SIG-M5 treated with dmso at 0.1 percent for 504 hours (cell line): Measurements from ENCODE around the gene GABRR2.
"Not testable (repeated sequence)": the region's sequence is repeated elsewhere in the genome, so short reads cannot be mapped to it uniquely, and the experiment has no call there.

Experiments
- DNase-seq: peaks from one replicate; lab custom pipeline; 2025; ENCODE audit not compliant: unreplicated experiment; lab: John Stamatoyannopoulos, UW

Gene GABRR2

DNA sequence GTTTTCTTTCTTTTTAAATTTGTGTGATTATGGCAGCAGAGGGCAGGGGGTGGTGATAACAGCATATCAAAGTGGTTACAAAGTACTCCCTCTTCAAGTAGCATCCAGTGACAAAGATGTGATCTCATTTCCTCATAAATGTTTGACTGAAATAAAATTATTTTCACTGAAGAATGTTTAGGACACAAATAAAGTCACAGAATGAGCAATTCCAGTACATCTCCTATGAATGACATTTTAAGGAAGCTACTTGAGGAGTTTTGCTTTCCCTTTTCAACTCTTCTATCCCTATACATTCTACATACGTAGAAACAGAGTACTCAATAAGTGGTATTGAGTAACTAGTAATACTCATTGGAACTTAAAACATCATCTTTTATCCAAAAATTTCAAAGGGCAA, 13.9 kb upstream of the GABRR2 start:
- no peak for DNase-seq

DNA sequence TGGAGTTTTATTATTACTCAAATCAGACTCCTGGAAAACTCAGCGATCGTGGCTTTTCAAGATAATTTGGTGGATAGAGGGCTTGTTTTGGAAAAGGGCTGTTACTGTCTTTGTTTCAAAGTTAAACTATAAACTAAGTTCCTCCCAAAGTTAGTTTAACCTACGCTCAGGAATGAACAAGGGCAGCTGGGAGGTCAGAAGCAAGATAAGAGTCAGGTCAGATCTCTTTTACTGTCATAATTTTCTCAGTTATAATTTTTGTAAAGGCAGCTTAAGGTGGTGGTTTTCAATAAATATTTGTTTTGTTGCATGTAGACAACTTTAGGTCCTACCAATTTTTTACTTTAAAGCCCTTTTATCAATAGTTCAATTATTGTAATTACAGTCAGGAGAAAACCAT, 9.2 kb upstream of the GABRR2 start:
- DNase-seq = no peak

DNA sequence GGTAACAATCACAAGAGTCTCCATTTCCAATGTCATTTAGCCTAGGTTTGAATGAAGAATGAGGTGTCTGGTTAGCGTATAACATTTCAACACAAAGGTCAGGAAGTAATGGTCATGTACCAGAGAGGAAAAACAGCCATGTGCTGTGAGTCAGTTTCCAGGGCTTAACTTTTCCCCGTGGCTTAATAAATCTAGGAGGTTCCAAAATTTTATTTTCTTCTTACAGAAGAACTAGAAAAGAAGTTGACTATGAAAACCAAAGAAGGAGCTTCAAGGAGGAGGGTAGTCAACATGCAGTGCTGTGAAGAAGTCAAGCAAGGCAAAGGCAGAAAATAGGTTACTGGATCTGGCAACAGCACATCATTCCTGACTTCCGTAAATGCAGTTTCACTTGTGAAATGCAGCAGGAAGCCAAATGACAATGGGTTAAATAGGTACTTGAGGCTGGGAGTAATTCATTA, 8.4 kb upstream of the GABRR2 start:
- peak; percentile 77 for DNase-seq

DNA sequence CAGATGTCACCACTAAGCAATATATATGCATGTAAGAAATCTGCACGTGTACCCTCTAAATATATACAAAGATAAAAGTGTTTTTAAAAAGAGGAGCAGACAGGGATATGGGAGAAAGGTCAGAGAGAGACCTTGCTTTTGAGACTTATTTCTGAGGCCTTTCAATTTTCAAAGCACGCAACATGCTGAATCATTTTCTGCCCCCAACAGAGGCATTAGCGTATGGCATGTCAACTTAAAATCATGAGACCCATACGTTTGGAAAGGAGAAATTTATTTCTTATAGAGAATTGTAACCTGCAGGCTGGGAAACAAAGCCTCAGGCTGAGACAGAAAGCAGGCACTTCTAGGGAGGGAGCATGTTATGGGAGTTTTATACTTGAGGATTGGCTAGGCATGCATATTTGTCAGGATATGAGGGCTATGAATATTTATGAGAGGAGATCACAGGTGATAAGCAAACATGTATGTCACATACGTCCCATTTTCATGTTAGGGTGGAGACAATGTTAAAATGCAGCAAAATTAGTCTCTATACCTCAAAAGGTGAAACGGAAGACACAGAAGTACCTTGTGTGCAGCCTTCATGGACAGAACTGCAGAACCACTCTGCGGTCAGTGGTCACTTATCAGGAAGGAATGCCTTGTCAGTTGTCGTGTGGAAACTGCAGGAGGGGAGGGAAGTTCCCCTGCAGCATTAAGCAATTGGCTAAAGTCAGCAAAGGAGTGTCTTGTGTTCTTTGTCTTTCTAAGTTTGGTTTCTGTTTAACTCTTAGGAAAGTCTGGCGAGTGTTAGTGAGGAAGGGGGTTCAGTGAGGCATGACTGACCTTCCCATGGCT, 6.3 kb upstream of the GABRR2 start:
- peak; percentile 34 for DNase-seq

DNA sequence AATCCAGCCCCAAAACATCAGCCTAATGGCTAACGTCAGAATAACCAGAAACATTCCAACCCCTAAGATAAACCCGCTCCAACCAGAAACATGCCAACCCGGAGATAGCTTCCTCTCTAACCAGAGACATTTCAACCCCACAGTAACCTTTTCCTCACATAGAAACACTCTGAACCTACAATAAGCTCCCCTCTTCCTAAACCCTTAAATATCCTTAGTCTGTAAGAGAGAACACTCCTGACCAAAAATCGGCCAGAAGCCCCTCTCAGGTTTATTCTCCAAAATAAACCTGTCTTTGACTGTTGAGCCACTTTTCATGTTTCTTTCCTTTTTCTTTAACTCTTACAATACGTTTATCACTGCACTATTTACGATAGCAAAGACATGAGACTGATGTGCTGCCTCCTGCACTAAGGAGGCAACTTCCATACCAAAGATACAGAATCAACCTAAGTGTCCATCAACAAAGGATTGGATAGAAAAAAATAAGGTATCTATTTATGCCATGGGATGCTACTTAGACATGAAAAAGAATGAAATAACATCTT, 5.0 kb upstream of the GABRR2 start:
- DNase-seq = no peak

DNA sequence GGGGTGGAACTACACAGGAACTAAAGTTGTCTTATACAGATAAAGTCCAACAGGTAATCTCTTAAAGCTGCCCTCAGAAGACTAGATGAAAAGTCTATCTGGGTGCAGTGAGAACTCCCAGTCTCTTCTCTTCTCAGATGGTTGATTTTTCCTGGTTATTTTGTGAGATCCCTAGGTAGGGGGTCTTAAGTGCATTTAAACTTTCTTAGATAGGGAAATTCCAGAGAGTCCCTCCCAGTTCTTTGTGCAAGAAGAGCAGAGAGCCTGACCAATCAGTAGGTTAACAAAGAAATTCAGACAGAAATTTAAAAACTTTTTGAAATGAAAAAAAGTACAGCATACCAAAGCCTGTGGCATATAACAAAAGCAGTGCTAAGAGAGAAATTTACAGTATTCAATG, 2.0 kb upstream of the GABRR2 start:
- no peak for DNase-seq

DNA sequence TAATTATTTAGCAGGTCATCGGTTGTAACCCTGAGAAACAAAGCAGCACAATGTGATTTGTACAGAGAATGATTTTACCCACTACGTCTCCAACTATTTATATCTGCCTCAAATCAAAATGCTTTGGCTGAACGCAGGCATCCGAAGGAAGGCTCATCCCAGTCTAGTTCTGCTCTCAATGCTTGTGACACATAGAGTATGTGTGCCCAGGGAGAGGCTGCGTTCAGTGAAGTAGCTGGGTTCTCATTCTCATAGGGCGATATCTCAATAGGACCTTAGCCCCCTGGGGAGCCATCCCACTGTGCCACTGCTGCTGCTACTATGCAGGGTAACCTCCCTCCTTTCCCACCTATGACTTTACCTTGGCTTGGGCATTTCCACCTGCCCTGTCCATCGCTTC, 407 bp downstream of the GABRR2 start:
- DNase-seq = no peak

DNA sequence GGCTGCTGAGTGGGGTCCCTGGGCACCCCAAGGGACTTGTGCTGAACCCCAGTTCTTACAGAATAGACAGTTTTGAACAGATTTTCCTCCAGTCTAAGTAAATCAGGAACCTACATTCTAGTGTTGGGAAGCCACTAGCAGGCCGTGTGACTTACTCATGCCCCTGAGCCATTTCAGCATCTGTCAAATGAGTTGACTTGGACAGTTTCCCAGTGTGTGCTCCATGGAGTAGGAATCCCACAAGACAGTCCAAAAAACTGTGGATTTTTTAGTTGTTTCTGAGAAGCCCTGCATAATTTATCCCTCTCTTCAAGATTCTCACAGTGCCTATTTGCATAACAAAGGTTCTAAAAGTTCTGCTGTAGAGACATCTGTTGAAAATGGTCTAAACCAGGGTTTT, 2.1 kb downstream of the GABRR2 start:
- no peak for DNase-seq

DNA sequence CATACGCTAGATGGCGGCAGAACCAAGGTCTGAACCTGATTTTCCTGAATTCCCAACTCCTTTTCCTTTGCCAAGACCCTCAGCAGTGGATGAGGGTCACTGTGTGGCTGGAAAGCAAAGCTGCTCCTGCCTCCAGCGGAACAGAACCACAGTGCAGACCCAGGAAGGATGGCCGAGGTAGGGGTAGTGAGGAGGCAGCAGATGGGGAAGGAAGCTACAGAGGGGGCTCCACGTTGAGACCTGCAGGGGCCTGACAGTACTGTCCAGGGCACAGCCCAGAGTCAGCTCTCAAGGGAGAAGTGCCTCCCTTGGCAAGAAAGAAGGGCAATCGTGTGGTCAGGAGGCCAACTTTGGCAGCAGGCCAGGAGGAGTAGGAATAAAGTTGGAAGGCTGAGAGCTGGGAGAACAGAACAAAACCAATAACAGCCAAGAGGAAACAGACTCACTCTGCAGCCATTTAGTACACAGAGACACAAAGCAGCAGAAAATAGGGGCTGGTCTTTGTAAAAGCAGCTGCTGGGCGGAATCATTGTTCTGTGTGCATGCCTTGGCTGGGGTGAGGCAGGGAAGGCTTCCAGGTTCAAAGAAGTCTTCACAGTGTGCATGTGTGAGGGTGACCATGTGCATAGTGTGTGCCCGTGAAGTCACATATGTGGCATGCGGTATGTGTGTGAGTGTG, 3.1 kb downstream of the GABRR2 start:
- DNase-seq = no peak

DNA sequence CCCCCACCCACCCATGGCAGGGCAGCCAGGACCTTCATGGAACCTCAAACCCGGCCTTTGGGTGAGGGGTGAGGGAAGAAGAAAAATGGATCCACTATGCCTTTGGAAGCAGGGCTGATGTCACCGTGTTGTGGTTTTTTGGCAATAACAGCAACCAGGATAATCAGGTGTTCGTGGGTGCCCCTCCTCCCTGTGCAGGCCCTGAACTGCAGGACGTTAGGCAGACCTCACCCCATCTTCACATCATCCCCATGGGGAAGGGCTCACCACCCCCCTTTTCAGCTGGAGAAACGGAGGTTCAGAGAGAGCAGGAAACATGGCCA, 3.6 kb downstream of the GABRR2 start:
- no peak for DNase-seq

DNA sequence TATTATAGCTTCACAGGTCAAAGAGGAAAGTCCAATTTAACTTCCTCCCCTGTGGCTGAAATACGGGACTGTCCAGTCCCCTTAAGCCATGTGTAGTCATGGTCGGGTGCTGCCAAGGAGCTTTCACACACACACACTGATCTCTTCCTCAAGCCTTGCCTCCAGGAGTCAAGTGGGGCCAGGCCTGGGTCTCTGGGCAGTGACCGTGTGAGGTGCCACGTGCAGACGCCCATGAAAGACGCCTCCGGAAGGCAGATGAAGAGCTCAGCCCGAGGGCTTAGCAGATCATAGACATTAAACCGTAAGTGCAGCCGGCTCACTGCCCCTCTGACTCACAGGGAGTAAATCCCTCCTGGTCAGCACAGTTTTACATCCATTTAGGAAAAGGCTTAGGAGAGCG, 4.2 kb downstream of the GABRR2 start:
- no peak for DNase-seq

DNA sequence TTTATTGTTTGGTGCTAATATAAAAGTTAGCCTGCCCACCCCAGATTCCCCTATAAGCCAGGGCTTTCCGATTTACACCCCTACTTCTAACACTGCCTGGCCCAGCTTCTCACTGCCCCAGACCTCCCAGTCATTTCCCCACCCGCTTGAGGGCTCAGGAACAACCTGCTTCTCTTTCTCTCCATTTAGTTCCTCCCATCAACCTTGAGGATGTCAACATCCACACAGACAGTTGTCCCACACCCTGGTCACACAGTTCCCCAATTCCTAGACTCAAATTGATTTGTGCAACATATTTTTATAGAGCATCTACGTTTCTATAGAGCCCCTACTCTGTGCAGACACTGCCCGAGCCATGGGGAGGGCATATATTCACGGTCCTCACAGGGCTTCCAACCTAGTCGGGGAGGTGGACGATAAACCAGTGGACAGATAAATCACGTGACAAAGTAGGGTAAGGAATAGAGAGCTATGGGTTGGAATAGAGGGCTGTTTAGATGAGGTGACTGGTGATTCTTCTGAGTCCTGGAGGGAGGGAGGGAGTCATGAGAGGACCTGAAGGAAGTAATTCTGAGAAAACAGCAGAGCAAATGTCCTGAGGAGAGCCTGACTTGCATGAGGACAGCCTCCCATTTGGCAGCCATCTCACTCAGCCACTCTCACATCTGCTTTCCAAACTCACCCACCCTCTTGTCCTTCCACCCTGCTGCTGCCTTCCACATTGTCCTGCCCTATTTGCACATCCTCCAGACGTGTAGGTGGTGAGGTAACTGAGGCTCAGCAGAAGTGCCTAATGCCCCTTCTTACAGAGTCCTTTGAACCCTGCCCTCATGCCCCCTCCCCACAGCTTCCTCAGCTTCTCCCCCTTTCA, 6.3 kb downstream of the GABRR2 start:
- DNase-seq = peak; percentile 33

DNA sequence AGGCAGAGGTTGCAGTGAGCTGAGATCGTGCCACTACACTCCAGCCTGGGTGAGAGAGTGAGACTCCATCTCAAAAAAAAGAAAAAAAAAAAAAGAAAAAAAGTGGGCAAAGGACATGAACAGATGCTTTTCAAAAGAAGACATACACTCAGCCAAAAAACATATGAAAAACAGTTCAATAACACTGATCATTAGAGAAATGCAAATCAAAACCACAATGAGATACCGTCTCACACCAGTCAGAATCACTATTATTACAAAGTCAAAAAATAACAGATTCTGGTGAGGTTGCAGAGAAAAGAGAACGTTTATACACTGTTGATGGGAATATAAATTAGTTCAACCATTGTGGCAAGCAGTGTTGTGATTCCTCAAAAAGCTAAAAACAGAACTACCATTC, 10.6 kb downstream of the GABRR2 start:
- not testable (repeated sequence) for DNase-seq

DNA sequence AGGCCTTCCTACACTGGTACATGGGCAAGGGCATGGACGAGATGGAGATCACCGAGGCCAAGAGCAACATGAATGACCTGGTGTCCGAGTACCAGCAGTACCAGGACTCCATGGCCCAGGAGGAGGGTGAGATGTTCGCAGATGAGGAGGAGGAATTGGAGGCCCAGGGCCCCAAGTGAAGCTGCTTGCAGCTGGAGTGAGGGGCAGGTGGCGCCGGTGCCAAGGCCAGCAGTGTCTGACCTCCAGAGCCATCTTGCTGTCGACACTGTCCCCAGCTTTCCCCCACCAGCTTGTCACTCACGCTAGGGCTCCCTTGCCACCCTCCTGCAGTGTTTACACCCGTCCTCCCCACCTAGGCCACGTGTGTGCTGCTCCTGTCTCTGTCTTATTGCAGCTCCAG, 12.2 kb downstream of the GABRR2 start:
- no peak for DNase-seq

DNA sequence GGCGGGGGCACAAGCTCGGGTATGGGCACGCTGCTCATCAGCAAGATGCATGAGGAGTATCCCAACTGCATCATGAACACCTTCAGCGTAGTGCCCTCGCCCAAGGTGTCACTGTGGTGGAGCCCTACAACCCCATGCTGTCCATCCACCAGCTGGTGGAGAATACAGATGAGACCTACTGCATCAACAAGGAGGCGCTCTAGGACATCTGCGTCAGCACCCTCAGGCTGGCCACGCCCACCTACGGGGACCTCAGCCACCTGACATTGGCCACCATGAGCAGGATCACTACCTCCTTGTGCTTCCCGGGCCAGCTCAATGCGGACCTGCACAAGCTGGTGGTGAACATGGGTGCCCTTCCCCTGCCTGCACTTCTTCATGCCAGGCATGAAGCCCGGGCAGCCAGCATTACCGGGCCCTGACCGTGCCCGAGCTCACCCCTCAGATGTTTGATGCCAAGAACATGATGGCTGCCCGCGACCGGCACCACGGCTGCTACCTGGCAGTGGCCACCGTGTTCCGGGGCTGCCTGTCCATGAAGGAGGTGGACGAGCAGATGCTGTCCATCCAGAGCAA, 12.8 kb downstream of the GABRR2 start:
- no peak for DNase-seq

DNA sequence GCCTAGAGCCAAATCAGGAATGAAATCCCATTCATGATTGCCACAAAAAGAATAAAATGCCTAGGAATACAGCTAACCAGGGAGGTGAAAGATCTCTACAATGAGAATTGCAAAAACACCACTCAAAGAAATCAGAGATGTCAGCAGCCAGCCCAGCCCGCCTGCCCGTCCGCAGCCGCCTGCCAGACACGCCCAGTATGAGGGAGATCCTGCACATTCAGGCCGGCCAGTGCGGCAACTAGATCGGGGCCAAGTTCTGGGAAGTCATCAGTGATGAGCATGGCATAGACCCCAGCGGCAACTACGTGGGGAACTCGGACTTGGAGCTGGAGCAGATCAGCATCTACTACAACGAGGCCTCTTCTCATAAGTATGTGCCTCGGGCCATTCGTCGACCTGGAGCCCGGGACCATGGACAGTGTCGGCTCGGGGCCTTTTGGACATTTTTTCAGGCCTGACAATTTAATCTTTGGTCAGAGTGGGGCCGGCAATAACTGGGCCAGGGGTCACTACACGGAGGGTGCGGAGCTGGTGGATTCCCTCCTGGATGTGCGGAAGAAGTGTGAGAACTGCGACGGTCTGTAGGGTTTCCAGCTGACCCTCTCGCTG, 13.4 kb downstream of the GABRR2 start:
- no peak for DNase-seq

DNA sequence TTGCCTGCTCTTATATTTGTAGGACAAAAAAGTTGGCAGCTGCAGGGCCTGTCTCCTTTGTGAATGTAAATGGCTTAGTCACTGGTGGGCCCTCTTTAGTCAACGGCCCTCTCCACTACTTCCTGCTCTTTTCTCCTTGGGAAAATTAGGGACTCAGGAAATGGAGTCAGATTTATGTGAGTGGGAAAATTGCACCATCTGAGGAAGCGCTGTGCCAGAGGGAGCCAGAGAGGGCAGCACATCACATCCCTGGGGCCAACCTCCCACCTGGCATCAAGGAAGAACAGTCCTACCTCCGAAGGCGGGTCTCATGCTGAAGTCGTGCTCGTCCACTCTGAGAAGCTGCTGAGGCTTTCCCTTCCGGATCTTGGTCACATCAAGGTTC, 15.6 kb downstream of the GABRR2 start:
- no peak for DNase-seq

DNA sequence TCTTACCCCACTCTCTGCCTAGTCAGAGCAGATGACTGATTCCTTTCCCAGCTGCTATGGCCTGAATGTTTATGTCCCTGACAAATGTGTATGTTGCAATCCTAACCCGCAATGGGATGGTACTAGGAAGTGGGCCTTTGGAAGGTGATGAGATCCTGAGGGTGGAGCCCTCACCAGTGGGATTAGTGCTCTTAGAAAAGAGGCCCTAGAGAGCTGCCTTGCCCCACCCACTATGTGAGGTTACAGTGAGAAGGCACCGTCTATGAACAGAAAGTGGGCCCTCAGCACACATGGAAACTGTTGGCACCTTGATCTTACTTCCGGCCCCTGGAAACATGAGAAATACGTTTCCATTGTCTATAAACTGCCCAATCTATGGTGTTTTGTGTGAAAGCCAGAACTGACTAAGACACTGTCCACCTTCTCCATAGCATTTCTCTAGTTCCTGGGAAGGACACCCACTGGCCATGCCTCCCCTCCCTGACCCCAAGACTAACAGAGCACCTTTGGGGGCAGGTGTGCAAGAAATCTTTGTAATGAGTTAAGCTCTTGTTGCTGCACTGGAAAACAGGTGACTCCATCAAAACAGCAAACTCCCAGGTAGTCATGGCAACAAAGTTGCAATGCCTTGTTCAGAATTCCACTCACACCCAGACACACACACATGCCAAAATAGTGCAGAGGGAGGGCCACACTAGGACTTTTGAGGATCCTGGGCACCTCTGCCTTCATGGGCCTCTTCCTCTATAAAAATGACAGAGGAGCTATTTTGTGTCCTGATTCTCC, 16.2 kb downstream of the GABRR2 start:
- peak; percentile 35 for DNase-seq

DNA sequence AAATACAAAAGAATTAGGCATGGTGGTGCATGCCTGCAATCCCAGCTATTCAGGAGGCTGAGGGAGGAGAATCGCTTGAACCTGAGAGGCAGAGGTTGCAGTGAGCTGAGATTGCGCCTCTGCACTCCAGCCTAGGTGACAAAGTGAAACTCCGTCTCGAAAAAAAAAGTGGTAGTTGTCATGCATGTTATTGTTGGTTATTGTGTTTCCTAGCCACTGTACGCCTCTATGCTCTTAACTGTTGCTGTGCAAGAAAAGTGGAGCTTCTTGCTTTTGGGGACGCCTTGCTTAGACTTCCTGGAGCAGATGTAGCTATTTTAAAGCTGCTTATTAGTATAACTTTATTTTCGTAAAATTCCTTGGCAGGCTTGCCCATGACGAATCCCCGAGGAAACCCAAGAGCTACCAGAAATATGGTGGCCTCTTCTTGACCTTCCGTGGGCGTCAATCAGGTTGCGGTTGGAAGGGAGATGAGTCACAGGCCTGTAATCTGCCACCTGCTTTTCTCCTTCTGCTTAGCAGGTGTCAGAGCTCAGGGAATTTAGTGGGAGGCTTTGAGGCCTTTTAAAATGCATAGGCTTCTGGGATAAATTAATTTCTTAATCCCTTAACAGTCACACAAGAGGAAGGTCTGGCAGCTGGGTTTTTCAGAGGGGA, 17.3 kb downstream of the GABRR2 start:
- DNase-seq = peak; percentile 81
